Ishikawa (cell line): ENCODE results near the gene CFL2.
A peak's percentile ranks its signal among the peaks of the same experiment; 100 is the strongest.

Experiments
- CEBPB ChIP-seq: IDR thresholded peaks from 2 replicates; pipeline ENCODE4 v1.6.1; 2012
- CREB1 ChIP-seq: IDR thresholded peaks from 2 replicates; pipeline ENCODE4 v1.6.1; 2012; ENCODE audit warnings: low read depth
- EGR1 ChIP-seq: IDR thresholded peaks from 2 replicates; pipeline ENCODE4 v1.6.1; 2012
- EP300 ChIP-seq: IDR thresholded peaks from 2 replicates; pipeline ENCODE4 v1.6.1; 2012; ENCODE audit warnings: borderline replicate concordance
- FOXM1 ChIP-seq: IDR thresholded peaks from 2 replicates; pipeline ENCODE4 v1.6.1; 2012; ENCODE audit warnings: low read depth, borderline replicate concordance
- NFIC ChIP-seq: IDR thresholded peaks from 2 replicates; pipeline ENCODE4 v1.6.1; 2012
- RAD21 ChIP-seq: IDR thresholded peaks from 2 replicates; pipeline ENCODE4 v1.6.1; 2012; ENCODE audit warnings: low read depth
- TAF1 ChIP-seq: IDR thresholded peaks from 2 replicates; pipeline ENCODE4 v1.6.1; 2012; ENCODE audit warnings: low read depth, mild to moderate bottlenecking
- TCF12 ChIP-seq: IDR thresholded peaks from 2 replicates; pipeline ENCODE4 v1.6.1; 2012; ENCODE audit warnings: low read depth
- TEAD4 ChIP-seq: IDR thresholded peaks from 2 replicates; pipeline ENCODE4 v1.6.1; 2012
- YY1 ChIP-seq: IDR thresholded peaks from 2 replicates; pipeline ENCODE4 v1.6.1; 2012; ENCODE audit warnings: low read depth
- ZBTB7A ChIP-seq: IDR thresholded peaks from 2 replicates; pipeline ENCODE4 v1.6.1; 2012; ENCODE audit warnings: low read depth
- TF ChIP-seq, protein P1 (sequence below): IDR thresholded peaks from 2 replicates; pipeline ENCODE4 v1.6.1; 2012; ENCODE audit warnings: low read depth, mild to moderate bottlenecking
- TF ChIP-seq, protein P2 (sequence below): IDR thresholded peaks from 2 replicates; pipeline ENCODE4 v1.6.1; 2012
- TF ChIP-seq, protein P3 (sequence below): IDR thresholded peaks from 2 replicates; pipeline ENCODE4 v1.6.1; 2012

Gene CFL2

DNA sequence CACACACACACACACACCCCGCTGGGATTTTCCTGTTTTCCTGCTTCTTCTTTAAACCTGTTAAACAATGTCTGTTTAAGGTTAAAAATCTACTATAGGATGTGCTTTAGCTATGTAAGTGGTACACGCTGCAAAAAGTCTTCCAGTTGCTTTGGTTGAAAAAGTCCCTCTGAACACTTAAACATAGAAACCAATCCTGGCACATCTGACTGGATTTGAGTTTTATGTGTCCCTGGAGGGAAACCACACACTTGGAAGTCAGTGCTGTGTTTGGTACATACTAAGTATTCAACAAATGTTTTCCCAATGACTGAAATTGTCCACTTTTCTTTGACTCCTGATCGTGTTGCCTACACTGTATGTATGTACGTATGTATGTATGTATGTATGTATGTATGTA lies 22.0 kb downstream of the CFL2 start:
- TF ChIP-seq YY1 (no peak), EP300 (no peak), TEAD4 (no peak), TAF1 (no peak), EGR1 (no peak), CREB1 (no peak), NFIC (no peak), CEBPB (no peak)

DNA sequence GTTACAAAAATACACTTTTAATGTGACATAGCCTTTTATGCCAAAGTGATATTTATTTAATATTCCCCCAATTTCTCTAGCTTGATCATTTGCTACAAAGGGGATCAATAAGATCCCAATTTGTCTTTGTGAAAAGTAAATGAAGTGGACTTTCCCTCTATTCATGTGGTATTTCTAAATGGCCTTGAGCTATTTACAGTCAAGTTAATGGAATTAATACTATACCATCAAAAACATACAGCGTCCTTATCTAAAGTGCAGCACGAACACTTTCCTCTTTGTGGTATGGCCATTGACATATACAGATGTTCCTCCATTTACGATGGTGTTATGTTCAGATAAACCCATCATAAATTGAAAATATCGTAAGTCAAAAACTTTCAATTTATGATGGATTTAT lies 23.2 kb downstream of the CFL2 start:
- no peak for TF ChIP-seq ZBTB7A
- TF ChIP-seq, protein P1, sequence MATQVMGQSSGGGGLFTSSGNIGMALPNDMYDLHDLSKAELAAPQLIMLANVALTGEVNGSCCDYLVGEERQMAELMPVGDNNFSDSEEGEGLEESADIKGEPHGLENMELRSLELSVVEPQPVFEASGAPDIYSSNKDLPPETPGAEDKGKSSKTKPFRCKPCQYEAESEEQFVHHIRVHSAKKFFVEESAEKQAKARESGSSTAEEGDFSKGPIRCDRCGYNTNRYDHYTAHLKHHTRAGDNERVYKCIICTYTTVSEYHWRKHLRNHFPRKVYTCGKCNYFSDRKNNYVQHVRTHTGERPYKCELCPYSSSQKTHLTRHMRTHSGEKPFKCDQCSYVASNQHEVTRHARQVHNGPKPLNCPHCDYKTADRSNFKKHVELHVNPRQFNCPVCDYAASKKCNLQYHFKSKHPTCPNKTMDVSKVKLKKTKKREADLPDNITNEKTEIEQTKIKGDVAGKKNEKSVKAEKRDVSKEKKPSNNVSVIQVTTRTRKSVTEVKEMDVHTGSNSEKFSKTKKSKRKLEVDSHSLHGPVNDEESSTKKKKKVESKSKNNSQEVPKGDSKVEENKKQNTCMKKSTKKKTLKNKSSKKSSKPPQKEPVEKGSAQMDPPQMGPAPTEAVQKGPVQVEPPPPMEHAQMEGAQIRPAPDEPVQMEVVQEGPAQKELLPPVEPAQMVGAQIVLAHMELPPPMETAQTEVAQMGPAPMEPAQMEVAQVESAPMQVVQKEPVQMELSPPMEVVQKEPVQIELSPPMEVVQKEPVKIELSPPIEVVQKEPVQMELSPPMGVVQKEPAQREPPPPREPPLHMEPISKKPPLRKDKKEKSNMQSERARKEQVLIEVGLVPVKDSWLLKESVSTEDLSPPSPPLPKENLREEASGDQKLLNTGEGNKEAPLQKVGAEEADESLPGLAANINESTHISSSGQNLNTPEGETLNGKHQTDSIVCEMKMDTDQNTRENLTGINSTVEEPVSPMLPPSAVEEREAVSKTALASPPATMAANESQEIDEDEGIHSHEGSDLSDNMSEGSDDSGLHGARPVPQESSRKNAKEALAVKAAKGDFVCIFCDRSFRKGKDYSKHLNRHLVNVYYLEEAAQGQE: no peak

DNA sequence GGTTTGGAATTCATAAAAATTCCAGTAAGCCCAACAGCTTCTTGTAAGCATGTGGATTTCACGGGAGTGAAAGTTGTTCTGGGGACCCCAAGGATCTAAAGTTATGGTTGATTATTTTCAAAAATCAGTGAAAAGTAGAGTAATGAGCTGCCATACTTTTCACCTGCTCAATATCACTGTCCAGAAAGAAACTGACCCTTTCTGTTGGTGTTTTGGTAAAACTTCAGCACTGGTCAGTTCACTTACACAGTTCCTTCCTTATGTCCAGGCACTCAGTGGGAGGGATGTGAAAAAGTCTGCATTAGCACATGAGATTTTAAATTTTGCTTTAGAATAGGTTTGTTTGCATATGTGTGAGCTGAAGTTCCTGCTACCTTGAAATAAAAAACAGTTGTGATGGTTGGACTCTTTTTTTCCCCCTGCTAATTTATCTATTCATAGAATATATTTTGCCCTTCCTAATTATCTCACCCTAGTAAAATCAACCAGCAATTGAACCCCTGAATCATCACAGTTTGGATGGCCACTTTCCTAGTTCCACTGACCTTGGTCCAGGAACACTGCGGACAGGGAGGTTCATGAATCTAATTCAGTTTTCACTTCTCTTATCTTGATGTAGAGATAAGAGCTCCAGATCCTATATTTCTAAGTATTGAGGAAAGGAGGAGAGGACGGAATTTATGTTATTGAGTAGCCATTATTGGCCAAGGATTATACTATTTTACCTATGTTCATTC lies 25.8 kb downstream of the CFL2 start:
- no peak for TF ChIP-seq CREB1
- TF ChIP-seq, protein P1: peak; percentile 55

DNA sequence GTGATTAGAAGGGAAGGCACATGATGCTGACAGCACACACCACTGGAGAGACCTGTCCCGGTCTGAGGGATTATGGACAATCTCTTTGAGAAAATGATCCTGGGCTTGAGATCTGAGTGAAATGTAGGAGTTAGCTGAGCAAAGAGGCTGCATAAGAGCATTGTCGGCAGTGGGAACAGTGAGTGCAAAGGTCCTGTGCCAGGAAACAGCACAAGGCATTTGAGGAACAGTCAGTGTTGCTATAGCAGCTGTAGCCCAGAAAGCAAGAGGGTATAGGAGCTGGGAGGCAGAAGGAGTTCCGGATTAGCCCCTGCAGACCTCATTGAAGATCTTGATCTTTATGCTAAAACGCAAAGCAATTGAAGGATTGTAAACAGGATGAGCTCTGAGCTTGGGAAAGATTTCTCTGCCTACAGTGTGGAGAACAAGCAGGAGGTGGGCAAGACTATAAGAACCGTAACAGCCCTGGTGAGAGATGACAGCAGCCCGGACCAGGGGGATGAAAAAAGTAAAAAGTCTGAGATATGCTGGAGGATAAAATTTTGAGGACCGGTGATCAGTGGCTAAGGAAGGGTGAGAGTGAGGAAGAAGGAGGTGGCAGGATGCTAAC lies 28.5 kb downstream of the CFL2 start:
- TF ChIP-seq TEAD4: no peak

DNA sequence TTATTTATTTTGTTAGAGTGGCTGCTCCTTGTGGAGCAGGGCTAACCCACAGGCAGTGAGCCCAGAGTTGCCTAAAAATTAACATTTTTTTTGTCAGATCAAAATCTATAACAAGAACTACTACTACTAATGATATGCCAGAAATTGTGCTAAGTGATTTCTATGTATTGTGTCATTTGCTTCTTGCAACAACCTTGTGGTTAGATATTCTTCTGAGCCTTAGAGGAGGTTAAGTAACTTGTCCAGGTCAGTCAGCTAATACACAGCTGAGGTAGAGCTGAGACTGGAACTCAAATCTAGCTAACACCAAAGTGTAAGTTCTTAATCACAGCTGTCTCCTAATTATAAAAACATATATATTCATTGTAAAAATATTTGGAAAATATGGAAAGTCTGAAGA lies 29.8 kb downstream of the CFL2 start:
- TF ChIP-seq CEBPB: no peak
- TF ChIP-seq, protein P2, sequence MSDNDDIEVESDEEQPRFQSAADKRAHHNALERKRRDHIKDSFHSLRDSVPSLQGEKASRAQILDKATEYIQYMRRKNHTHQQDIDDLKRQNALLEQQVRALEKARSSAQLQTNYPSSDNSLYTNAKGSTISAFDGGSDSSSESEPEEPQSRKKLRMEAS: no peak
- TF ChIP-seq FOXM1: no peak
- no peak for TF ChIP-seq RAD21
- TF ChIP-seq TEAD4: no peak
- TF ChIP-seq TCF12: no peak
- no peak for TF ChIP-seq NFIC
- TF ChIP-seq EGR1: no peak
- no peak for TF ChIP-seq CREB1
- no peak for TF ChIP-seq YY1
- TF ChIP-seq, protein P1: no peak
- no peak for TF ChIP-seq EP300
- TF ChIP-seq ZBTB7A: no peak
- TF ChIP-seq, protein P3, sequence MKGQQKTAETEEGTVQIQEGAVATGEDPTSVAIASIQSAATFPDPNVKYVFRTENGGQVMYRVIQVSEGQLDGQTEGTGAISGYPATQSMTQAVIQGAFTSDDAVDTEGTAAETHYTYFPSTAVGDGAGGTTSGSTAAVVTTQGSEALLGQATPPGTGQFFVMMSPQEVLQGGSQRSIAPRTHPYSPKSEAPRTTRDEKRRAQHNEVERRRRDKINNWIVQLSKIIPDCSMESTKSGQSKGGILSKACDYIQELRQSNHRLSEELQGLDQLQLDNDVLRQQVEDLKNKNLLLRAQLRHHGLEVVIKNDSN: no peak
- TF ChIP-seq TAF1: no peak

DNA sequence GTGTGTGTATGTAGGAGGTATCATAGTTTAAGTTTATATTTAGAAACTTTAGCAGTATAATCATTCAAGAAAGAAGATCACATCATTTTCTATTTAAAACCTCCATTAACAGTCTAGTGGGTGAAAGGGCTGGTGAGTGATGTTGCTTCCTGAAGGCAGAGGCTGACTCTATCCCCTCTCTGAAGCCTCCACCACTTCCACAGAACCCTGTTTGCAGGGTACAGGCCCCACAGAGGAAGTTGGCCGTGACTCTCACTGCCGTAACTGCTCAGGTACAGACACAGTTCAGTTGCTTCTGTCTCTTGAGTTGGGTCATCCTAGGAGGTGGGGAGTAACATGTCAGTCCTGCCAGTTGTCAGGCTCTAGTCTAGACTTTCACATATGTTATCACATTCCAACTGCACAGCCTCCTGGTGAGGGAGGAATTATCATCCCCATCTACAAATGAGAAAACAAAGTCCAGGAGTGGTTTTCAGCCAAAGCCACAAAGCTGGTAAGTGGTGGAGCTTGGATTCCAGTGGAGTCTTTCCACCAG lies 31.5 kb downstream of the CFL2 start:
- TF ChIP-seq FOXM1: no peak
- TF ChIP-seq TEAD4: no peak
- TF ChIP-seq, protein P1: no peak
- no peak for TF ChIP-seq EP300
- no peak for TF ChIP-seq TCF12
- TF ChIP-seq EGR1: no peak
- no peak for TF ChIP-seq ZBTB7A
- TF ChIP-seq YY1: no peak
- no peak for TF ChIP-seq TAF1
- no peak for TF ChIP-seq RAD21
- no peak for TF ChIP-seq CEBPB
- TF ChIP-seq, protein P3: no peak
- TF ChIP-seq CREB1: no peak
- TF ChIP-seq NFIC: no peak
- TF ChIP-seq, protein P2: no peak
